Midbrain (tissue), 1 donor: ENCODE results near the gene H1-8.
"Not testable (repeated sequence)": the region's sequence is repeated elsewhere in the genome, so short reads cannot be mapped to it uniquely, and the experiment has no call there.

Experiments
- DNase-seq: peaks from one replicate; lab custom pipeline; 2025; lab: John Stamatoyannopoulos, UW

H1-8 gene

GRCh38 chr3:129543156-129543790 lies at the start of gene H1-8:
H1-8 (plus strand) TSS chr3:129543175; CDS start chr3:129543219, 44 bp downstream.
- DNase-seq: no peak

GRCh38 chr3:129493206-129493605 lies 49.8 kb upstream of the H1-8 start:
- DNase-seq: no peak

GRCh38 chr3:129494499-129494898 lies 48.5 kb upstream of the H1-8 start:
- not testable (repeated sequence) for DNase-seq

- DNase-seq: not testable (repeated sequence)
Observed at GRCh38 chr3:129495006-129495639, 47.9 kb upstream of the H1-8 start.

GRCh38 chr3:129497876-129498275 lies 45.1 kb upstream of the H1-8 start:
- not testable (repeated sequence) for DNase-seq

GRCh38 chr3:129498603-129499488 lies 44.1 kb upstream of the H1-8 start:
- DNase-seq: not testable (repeated sequence)

GRCh38 chr3:129499604-129500333 lies 43.2 kb upstream of the H1-8 start:
- DNase-seq: not testable (repeated sequence)

GRCh38 chr3:129500334-129500658 lies 42.7 kb upstream of the H1-8 start:
- DNase-seq: no peak

GRCh38 chr3:129501630-129502029 lies 41.3 kb upstream of the H1-8 start:
- DNase-seq: no peak

- DNase-seq: no peak
Observed at GRCh38 chr3:129502641-129503408, 40.1 kb upstream of the H1-8 start.

GRCh38 chr3:129503471-129504291 lies 39.3 kb upstream of the H1-8 start:
- no peak for DNase-seq

- no peak for DNase-seq
Observed at GRCh38 chr3:129504471-129505100, 38.4 kb upstream of the H1-8 start.

- no peak for DNase-seq
Observed at GRCh38 chr3:129505341-129505740, 37.6 kb upstream of the H1-8 start.

- DNase-seq: no peak
Observed at GRCh38 chr3:129506231-129506742, 36.7 kb upstream of the H1-8 start.

- DNase-seq: peak; percentile 48
Observed at GRCh38 chr3:129507181-129507831, 35.7 kb upstream of the H1-8 start.

- no peak for DNase-seq
Observed at GRCh38 chr3:129512595-129512994, 30.4 kb upstream of the H1-8 start.

- DNase-seq: no peak
Observed at GRCh38 chr3:129513705-129514104, 29.3 kb upstream of the H1-8 start.

- no peak for DNase-seq
Observed at GRCh38 chr3:129514110-129514509, 28.9 kb upstream of the H1-8 start.

- no peak for DNase-seq
Observed at GRCh38 chr3:129514563-129514962, 28.4 kb upstream of the H1-8 start.
